Lung microvascular endothelial cell (primary cell): ENCODE measurements around the gene SDCCAG8. TPM values are rescaled to one million over a fixed set of nuclear protein-coding genes. Genes with fewer than 3 reads are reported as not detected.

Source experiments
- DNase-seq, 2 donors: peaks; one replicate each; pipeline versions ENCODE4 v3.0.0 to v3.0.0-alpha.2; 2010; ENCODE audit warnings: low read depth in 2 of 2
- total RNA-seq: library from RNA; depleted of rRNA; stranded (reverse); fragments of >200 nt; gene quantifications from 2 replicates; pipeline ENCODE4 v1.2.1, GENCODE V29; 2014

SDCCAG8 gene
- total RNA-seq, 1 donor from 2014 or later, result 34.3 TPM

- DNase-seq, result no peak
Observed at GRCh38 chr1:243416495-243416894, 160.7 kb downstream of the SDCCAG8 start.

- peak in 1 of 2 donors; percentile 18 for DNase-seq
Observed at GRCh38 chr1:243420016-243420945, 164.4 kb downstream of the SDCCAG8 start.

GRCh38 chr1:243420946-243421685 lies 165.3 kb downstream of the SDCCAG8 start:
- no peak for DNase-seq

GRCh38 chr1:243421784-243422183 lies 165.9 kb downstream of the SDCCAG8 start:
- peak in 1 of 2 donors; percentile 29 for DNase-seq

- DNase-seq, result no peak
Observed at GRCh38 chr1:243422362-243422761, 166.5 kb downstream of the SDCCAG8 start.

DNA sequence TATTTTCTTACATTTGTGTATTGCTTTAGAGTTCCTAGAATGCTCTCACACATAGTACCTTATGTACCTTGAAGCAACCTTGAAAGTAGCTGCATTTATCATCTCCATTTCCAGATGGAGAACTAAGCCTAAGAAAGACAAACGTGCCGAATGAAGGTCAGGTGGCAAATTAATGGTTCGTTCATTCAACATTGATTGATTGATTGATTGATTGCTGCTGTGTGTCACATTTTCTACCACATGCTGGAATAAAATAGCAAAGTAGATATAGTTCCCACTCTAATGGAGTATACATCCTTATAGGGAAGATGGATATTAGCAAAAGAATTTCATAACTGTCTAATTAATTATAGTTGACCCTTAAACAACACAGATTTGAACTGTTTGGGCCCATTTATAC lies 172.2 kb downstream of the SDCCAG8 start:
- no peak for DNase-seq

- no peak for DNase-seq
Observed at GRCh38 chr1:243428617-243429342, 172.9 kb downstream of the SDCCAG8 start.

DNA sequence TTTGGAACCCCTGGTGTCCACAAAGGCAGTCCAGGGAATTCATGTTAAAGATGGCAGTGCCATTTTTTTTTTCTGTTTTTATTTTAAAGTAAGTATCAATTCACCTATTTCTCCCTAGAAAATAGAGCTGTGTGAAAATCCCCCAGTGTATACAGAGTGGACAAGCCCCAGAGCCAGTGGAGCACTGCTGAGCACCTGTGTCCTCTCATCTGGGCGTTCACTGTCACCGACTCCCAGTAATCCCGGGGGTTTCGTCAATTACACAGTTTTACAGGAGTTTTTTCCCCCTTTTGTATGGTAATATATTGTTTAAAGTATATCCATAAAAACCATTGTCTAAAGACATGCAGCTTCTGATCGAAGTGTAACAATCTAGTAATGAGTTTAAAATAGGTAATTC lies 175.8 kb downstream of the SDCCAG8 start:
- no peak for DNase-seq

GRCh38 chr1:243432136-243432535 lies 176.3 kb downstream of the SDCCAG8 start:
- DNase-seq, result no peak

GRCh38 chr1:243433737-243434370 lies 178.0 kb downstream of the SDCCAG8 start:
- no peak for DNase-seq

GRCh38 chr1:243434594-243434993 lies 178.8 kb downstream of the SDCCAG8 start:
- no peak for DNase-seq

- DNase-seq, result no peak
Observed at GRCh38 chr1:243435836-243436235, 180.0 kb downstream of the SDCCAG8 start.

DNA sequence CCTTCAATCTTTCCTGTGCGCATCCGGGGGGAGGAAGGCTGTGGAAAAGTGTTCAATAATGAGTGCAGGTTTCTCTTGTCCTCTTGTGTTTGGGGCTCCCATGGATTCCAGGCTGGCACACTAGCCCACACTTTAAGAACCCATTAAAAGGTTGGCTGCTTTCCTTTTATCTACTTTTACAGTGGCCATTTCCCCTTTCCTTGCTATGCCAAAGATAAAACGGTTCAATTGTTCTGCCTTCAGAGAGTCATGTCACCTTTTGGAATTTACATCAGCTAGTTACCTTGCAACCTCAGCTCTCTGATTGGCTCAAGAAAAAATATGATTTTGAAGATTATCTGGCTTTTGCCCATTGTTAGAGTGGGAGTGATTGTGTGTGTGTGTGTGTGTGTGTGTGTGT lies 182.3 kb downstream of the SDCCAG8 start:
- DNase-seq, result no peak

- DNase-seq, result no peak
Observed at GRCh38 chr1:243438815-243439214, 183.0 kb downstream of the SDCCAG8 start.

- DNase-seq, result no peak
Observed at GRCh38 chr1:243440406-243440805, 184.6 kb downstream of the SDCCAG8 start.

DNA sequence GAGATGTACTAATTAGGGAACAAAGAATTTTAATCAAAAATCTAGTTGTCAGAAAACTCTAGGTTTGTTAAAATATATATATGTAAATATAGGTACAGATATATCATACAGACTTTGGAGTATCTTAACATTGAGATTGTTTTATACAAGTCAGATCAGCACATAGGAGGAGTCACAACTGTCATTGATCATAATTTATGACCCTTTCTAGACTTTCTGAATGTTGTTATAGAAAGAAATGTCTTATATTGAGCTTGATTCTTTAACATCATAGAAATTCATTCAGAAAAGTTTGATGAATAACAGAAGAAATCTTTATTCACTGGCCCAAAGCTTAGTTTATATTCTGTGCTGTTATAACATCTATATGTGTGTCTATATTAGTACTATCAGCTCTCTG lies 185.8 kb downstream of the SDCCAG8 start:
- no peak for DNase-seq

DNA sequence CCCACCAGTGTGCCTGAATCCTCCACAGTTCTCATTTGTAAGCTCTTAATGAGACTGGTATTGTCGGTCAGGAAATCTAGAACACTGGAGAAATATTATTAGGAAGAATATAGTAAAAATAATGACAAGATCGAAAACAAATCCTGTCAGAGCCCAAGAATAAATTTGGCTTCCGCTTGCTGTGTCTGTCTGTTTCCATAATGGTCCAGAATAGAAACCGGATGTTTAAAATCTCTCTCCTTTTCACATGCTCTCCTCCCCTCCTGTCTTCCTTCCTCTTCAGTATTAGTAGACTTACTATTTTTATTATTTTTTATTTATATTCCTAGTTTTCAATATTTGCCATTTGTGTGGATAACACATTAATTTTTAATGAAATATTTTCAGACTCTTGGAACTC lies 187.7 kb downstream of the SDCCAG8 start:
- peak; percentile 9 to 41 for DNase-seq

DNA sequence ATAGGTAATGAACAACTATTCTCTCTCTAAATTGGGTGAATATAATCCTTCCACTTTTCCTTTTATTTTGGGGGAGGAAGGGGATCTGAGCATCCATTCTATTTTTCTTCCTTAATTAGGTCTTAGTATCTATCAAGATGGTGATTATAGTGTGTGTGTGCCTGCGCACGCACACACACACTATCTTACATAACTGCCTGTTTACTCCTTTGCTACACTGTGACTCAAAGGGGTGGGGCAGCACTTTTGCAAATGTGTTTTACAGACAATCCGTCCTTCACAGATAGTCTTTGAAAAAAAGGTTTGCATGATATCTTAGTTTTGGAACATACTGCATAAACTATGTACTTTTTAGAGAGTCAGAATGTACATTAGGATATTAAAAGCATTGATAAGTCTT lies 191.5 kb downstream of the SDCCAG8 start:
- DNase-seq, result peak in 1 of 2 donors; percentile 69

DNA sequence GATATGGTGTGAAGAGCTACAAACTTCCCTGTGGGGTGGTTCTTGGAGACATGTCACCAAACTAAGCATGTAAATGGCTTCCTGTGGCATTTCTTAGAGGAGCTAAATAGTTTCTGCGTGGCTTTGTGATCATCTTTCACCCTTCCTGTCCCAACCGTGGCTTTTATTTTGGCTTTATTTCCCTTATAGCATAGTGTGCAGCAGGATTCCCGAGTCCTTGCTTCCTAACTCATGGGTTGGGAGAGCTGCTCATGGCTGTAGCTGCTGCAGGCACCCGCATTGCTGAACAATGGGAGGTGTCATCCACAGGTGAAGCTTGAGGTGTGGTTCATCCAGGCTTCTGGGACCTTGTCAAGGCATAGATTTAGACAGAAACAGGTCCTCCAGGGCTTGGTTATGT lies 192.0 kb downstream of the SDCCAG8 start:
- DNase-seq, result no peak

- DNase-seq, result no peak
Observed at GRCh38 chr1:243449373-243449772, 193.5 kb downstream of the SDCCAG8 start.

- no peak for DNase-seq
Observed at GRCh38 chr1:243452092-243452491, 196.3 kb downstream of the SDCCAG8 start.
